ENCODE measurements around the gene FBXO8. TPM values are rescaled to one million over a fixed set of nuclear protein-coding genes. Genes with fewer than 3 reads are reported as not detected.

Gene FBXO8
- total RNA-seq, 1 experiment from 2014 or later = 5.8 TPM

GRCh38 chr4:174266416-174266815 is 17.1 kb downstream of the FBXO8 start:
- ATAC-seq (no peak), DNase-seq (ENCODE audit: low read depth, low spot score) (no peak)
- intact Hi-C loops (cut with micrococcal nuclease; ENCODE audit: unreplicated experiment) (no loop called here), in situ Hi-C loops (cut with HindIII; ENCODE audit: low pct_unique_long_range_greater_than_20kb, low sequenced_read_pairs) (no loop called here)
- no peaks in the 10 kb centered on the region for H3K4me1 ChIP-seq (ENCODE audit: control insufficient read depth, insufficient read depth, low read length)
- no peaks in the 10 kb centered on the region for H3K27me3 ChIP-seq (ENCODE audit: control insufficient read depth, insufficient read depth, low read length)
- ChIA-PET CTCF (no interaction called here), POLR2A (no interaction called here)
- H3K27ac ChIP-seq (ENCODE audit: low read length) = no peak overlapping the region
- TF ChIP-seq TCF7L2 (IDR thresholded peaks at IDR 0.05; ENCODE audit: low read depth, low read length) = no peak
- TF ChIP-seq POLR2AphosphoS5 (IDR thresholded peaks at IDR 0.05; ENCODE audit: low read depth, low read length) = no peak
- TF ChIP-seq SIN3A (IDR thresholded peaks at IDR 0.05; ENCODE audit: borderline replicate concordance, insufficient read depth, low read depth, low read length) = no peak
- no peak for TF ChIP-seq CTCF (IDR thresholded peaks at IDR 0.05)
- TF ChIP-seq REST (IDR thresholded peaks at IDR 0.05; ENCODE audit: insufficient read depth in 1 of 2, low read depth in 2 of 2, low read length in 1 of 2) = no peak
- no peak overlapping the region for H3K4me3 ChIP-seq (ENCODE audit: low read depth in 2 of 2, low read length in 2 of 2)
- no peaks in the 10 kb centered on the region for H3K36me3 ChIP-seq (ENCODE audit: control insufficient read depth, insufficient read depth, low read length)
- H3K9me3 ChIP-seq (ENCODE audit: control insufficient read depth, insufficient read depth, low read depth, low read length) = no peaks in the 10 kb centered on the region
- no TSS peak for BruUV-seq (replicated peaks)

GRCh38 chr4:174265916-174266315 is 17.6 kb downstream of the FBXO8 start:
- no peak overlapping the region for H3K27ac ChIP-seq (ENCODE audit: low read length)
- no peaks in the 10 kb centered on the region for H3K4me1 ChIP-seq (ENCODE audit: control insufficient read depth, insufficient read depth, low read length)
- no peak for TF ChIP-seq POLR2AphosphoS5 (IDR thresholded peaks at IDR 0.05; ENCODE audit: low read depth, low read length)
- no peak for TF ChIP-seq CTCF (IDR thresholded peaks at IDR 0.05)
- no peak for TF ChIP-seq TCF7L2 (IDR thresholded peaks at IDR 0.05; ENCODE audit: low read depth, low read length)
- no peak for TF ChIP-seq SIN3A (IDR thresholded peaks at IDR 0.05; ENCODE audit: borderline replicate concordance, insufficient read depth, low read depth, low read length)
- TF ChIP-seq REST (IDR thresholded peaks at IDR 0.05; ENCODE audit: insufficient read depth in 1 of 2, low read depth in 2 of 2, low read length in 1 of 2) = no peak
- H3K36me3 ChIP-seq (ENCODE audit: control insufficient read depth, insufficient read depth, low read length) = no peaks in the 10 kb centered on the region
- BruUV-seq (replicated peaks) = no TSS peak
- CTCF ChIA-PET = no interaction called here
- DNase-seq (ENCODE audit: low read depth, low spot score) (no peak), ATAC-seq (no peak)
- POLR2A ChIA-PET = no interaction called here
- intact Hi-C loops (cut with micrococcal nuclease; ENCODE audit: unreplicated experiment) = no loop called here
- in situ Hi-C loops (cut with HindIII; ENCODE audit: low pct_unique_long_range_greater_than_20kb, low sequenced_read_pairs) = no loop called here
- H3K4me3 ChIP-seq (ENCODE audit: low read depth in 2 of 2, low read length in 2 of 2) = no peak overlapping the region
- H3K9me3 ChIP-seq (ENCODE audit: control insufficient read depth, insufficient read depth, low read depth, low read length) = no peaks in the 10 kb centered on the region
- H3K27me3 ChIP-seq (ENCODE audit: control insufficient read depth, insufficient read depth, low read length) = no peaks in the 10 kb centered on the region
